Measurements from ENCODE around the gene NKAIN1.
"Not testable (repeated sequence)": the region's sequence is repeated elsewhere in the genome, so short reads cannot be mapped to it uniquely, and the experiment has no call there.

Gene NKAIN1

DNA sequence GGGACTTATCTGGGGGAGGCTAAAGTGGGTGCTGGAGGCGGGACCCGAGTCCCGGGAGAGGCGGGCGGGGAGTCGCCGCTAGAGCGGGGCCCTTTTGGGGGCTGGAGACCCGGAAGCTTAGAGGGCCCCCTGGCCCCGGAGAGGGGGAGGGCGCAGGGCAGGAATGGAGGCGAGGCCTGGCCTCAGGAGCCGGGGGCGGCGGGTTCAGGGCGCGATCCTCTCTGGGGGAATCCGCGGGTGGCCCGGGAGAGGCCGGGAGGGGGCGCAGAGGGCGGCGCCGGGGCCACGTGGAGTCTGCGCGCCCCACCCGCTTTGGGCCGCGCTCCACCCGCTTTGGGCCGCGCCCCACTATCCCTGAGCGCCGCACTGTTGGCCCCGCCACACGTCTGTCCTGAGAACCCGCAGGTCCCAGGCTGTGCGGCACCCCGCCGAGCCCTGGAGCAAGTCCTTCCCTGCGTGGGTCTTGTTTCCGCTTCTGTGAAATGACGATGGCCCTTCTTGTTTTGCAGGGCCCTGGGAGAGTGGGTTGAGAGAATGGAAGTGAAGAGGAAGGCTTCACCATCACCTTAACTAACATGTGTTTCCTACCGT, 84.4 kb downstream of the NKAIN1 start:
- DNase-seq (ENCODE audit: insufficient read length, low spot score) (peak; percentile 70), FAIRE-seq (no peak)

DNA sequence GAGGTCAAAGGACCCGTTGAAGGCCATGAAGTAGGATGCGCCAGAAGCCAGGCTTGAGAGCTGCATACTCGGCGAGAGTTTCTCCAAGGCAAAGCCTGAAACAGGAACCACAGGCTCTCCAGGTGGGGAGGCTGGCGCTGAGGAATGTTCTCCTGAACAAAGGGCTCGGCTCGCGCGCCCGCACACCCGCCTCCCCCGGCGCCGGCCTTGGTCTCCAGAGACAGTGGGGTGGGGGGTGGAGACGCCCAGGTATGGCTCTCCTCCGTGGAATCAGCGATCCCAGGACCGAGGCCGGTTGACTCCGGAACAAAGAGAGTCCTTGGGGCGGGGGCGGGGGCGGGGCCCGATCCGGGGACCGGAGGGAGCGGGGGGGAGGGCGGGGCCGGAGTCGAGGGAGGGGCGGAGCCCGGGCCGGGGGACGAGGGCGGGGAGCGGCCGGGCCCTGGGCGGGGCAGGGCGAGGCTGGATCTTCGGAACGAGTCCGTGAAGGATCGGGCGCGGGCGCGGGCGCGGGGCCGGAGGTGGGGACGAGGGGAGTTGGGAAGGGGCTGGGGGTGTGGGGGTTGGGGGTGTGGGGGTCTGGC, 85.0 kb downstream of the NKAIN1 start:
- FAIRE-seq: peak; percentile 33
- DNase-seq (ENCODE audit: insufficient read length, low spot score): peak; percentile 70

DNA sequence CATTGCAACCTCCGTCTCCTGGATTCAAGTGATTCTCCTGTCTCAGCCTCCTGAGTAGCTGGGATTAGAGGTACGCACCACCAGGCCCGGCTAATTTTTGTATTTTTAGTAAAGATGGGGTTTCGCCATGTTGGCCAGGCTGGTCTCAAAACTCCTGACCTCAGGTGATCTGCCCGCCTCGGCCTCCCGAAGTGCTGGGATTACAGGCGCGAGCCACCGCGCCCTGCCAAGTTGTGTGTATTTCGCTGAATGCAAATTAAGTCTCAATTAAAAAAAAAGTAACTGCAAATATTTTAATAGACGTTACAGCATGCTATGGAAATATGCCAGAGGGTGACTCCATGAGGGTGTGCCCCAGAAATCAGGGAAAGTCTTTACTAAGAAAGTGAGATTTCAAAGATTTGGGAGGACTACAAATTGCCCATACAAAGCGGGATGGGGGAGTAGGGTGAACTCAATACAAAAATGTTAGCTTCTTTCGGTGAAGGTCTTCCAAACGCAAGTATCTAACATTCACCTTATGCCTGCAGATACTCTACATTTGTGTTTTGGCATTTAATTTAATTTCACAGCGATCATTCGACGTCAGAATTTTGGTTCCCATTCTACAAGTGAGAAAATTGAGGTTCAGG, 85.6 kb downstream of the NKAIN1 start:
- FAIRE-seq (no peak), DNase-seq (ENCODE audit: insufficient read length, low spot score) (no peak)

DNA sequence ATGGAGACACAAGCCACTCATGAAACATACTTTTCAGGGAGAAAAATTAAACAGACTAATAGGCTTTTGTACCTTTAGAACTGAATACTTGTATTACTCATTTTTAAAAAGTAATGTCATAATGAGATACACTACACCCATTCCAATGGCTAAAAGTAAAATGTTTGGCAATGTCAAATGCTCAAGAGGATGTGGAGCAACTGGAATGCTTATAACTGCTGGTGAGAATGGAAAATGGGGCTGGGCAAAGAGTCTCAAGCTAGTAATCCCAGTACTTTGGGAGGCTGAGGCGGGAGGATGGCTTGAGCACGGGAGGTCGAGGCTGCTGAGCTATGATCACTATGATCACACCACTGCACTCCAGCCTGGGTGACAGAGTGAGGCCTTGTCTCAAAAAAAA, 86.3 kb downstream of the NKAIN1 start:
- DNase-seq (ENCODE audit: insufficient read length, low spot score) (no peak), FAIRE-seq (no peak)

DNA sequence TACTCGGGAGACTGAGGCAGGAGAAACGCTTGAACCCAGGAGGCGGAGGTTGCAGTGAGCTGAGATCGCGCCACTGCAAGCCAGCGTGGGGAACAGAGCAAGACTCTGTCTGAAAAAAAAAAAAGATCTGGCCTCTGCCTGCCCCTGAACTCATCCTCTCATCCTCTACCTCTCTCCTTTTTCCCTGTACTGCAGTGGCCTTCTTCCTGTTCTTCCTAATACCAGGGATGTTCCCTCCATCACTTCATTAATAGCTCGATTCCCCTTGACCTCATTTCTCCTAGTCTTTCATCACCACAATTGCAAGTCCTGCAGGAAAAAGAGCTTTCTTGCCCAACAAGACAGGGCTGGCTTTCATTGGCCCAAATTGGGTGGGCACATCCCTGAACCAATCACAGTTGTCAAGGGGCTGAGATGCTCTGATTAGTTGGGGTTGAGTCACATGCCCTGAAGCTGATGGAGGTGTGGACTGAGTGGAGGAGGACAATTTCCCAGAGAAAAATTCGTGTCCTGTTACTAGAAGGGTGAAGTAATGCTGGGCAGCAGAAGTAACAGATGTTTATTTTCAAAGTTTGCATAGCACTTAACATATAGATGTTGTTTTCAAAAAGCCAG, 87.4 kb downstream of the NKAIN1 start:
- DNase-seq (ENCODE audit: insufficient read length, low spot score) (peak; percentile 87), FAIRE-seq (peak; percentile 98)

DNA sequence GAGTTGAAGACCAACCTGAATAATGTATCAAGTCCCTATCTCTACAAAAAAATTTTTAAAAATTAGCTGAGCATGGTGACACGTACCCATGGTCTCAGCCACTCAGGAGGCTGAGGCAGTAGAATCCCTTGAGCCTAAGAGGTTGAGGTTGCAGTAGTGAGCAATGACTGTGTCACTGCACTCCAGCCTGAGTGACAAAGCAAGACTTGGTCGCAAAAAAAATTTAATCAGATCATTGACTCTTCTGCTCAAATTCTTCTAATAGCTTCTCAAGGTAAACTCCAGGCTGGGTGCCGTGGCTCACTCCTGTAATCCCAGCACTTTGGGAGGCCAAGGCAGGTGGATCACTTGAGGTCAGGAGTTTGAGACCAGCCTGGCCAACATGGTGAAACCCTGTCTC, 88.3 kb downstream of the NKAIN1 start:
- FAIRE-seq: no peak
- DNase-seq (ENCODE audit: insufficient read length, low spot score): no peak

DNA sequence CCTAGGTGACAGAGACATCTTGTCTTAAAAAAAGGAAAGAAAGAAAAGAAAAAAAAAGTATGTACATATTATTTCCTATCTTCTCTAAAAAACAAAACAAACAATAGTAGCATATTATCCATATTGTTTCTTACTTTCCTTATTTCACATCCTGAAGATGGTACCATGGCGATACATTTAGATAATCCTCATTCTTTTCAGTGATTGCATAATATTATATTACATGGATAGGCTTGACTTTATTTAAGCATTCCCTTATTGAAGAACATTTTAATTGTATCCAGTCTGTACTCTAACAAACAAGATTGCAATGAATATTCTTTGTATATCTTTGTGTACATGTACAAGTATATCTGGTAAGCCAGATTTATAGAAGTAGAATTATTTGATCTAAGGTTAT, 91.3 kb downstream of the NKAIN1 start:
- DNase-seq (ENCODE audit: insufficient read length, low spot score) (no peak), FAIRE-seq (no peak)

DNA sequence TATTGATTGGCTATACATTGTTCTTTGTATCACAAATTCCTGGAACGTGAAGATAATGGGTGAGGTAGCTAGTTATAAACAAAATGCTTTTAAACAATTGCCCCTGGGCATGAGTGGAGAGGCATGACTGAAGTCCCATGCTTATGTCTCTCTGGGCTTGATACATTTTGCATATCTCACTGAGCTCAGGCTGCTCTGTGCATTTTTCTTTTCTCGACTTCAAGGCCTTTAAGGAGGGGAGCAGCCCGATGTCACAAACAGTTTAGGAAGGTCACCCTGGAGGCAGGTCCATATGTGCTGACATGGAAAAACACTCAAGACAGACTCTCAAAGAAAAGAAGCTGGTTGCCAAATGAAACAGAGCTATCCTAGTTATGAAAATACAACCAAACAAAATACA, 94.0 kb downstream of the NKAIN1 start:
- DNase-seq (ENCODE audit: insufficient read length, low spot score) (no peak), FAIRE-seq (no peak)

DNA sequence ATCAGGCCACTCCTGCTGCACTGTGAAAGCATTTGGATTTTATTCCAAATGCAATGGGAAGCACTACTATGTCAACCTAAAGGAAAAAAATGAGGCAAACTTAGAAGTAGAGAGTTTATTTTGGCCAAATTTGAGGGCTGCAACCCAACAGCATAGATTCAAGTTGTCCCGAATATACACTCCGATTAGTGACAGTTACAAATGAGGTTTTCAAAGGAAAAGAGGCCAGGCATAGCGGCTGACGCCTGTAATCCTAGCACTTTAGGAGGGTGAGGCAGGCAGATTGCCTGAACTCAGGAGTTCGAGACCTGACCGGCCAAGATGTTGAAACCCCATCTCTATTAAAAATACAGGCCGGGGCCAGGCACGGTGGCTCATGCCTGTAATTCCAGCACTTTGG, 95.2 kb downstream of the NKAIN1 start:
- no peak for DNase-seq (ENCODE audit: insufficient read length, low spot score)
- no peak for FAIRE-seq

DNA sequence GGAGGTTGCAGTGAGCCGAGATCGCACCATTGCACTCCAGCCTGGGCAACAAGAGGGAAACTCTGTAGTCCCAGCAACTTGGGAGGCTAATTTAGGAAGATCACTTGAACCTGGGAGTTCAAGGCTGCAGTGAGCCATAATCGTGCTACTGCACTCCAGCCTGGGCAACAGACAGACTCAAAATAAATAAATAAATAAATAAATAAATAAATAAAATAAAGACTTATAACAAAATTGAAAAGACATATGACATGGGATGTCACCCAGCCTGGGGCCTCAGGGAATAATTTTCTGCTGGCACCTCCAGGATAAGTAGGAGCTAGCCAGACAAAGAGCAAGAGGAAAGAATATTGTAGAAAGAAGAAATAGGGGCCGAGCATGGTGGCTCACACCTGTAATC, 96.2 kb downstream of the NKAIN1 start:
- no peak for FAIRE-seq
- DNase-seq (ENCODE audit: insufficient read length, low spot score): no peak

DNA sequence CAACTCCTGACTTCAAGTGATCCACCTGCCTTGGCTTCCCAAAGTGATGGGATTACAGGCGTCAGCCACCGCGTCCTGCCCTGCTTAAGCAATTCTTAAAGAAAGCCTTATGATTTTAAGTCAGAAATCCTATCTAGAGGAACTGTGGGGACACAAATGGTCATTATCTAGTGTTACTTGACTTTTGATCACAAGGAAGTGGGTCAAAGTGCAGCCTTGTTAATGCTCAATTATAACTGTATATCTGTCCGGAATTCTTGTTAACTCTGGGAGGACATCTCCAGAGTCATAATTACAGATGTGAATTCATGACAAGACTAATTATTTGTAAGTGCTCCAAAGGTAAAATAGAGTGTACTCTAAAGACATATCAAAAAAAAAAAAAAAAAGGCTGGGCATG, 97.3 kb downstream of the NKAIN1 start:
- FAIRE-seq (no peak), DNase-seq (ENCODE audit: insufficient read length, low spot score) (no peak)

DNA sequence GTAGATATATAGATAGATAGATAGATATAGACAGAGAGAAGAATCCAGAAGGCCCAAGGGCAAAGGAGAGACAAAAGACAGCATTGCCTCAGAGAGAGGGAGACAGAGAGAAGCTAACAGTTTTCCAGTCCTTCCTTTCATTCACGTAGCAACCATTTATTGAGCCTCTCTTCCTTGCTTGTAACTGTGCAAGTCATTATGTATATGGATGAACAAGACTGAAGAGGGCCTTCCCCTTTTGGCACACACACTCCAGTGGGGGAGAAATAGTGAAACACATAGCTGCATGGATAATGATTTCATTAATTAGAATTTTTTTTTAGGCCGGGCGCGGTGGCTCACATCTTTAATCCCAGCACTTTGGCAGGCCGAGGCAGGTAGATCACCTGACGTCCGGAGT, 99.4 kb downstream of the NKAIN1 start:
- FAIRE-seq: no peak
- DNase-seq (ENCODE audit: insufficient read length, low spot score): no peak

DNA sequence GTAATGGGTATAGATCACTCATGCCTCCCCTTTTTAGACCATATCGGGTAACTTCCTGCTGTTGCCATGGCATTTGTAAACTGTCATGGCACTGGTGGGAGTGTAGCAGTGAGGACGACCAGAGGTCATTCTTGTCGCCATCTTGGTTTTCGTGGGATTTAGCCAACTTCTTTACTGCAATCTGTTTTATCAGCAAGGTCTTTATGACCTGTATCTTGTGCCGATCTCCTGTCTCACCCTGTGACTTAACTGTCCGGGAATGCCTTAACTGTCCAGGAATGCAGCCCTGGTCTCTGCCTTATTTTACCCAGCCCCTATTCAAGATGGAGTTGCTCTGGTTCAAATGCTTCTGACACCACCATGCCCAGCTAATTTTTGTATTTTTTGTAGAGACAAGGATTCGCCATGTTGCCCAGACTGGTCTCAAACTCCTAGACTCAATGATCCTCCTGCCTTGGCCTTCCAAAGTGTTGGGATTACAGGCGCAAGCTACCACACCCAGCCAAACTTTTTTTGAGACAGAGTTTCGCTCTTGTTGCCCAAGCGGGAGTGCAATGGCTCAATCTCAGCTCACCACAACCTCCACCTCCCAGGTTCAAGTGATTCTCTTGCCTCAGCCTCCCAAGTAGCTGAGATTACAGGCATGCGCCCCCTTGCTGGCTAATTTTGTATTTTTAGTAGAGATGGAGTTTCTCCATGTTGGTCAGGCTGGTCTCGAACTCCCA, 100.7 kb downstream of the NKAIN1 start:
- not testable (repeated sequence) for FAIRE-seq; DNase-seq (ENCODE audit: insufficient read length, low spot score)

DNA sequence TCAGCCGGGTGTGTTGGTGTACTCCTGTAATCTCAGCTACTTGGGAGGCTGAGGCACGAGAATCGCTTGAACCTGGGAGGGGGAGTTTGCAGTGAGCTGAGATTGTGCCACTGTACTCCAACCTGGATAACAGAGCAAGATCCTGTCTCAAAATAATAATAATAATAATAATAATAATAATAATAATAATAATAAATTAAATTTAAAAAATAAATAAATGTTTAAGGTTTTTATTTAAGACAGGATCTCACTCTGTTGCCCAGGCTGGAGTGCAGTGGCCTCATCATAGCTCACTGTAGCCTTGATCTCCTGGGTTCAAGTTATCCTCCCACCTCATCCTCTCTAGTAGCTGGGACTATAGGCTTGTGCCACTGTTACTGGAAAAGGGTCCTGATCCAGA, 101.8 kb downstream of the NKAIN1 start:
- DNase-seq (ENCODE audit: insufficient read length, low spot score); FAIRE-seq: not testable (repeated sequence)

DNA sequence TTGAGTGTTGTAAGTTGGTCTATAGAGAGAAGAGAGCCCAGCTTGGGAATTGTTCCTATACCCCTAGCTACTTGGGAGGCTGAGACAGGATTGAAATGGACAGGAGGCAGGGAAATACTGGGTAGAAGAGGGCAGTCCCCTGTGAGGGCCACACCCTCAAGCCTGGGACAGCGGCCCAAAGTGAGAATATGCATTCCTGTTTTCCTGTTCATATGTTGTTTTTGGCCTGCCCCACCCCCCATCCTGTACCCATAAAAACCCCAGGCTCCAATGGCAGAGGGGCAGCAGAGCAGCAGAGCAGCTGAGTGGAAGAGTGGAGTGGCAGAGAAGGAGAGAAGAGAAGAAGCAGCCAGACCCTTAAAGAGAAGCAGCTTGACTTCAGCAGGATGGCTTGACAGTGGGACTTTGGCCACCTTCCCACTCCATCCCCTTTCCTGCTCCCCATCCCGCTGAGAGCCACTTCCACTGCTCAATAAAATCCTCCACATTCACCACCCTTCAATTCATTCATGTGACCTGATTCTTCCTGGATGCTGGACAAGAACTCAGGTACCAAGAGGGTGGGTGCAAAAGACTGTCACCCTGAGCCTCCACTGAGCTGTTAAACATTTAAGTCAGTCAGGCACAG, 103.6 kb downstream of the NKAIN1 start:
- DNase-seq (ENCODE audit: insufficient read length, low spot score): no peak
- FAIRE-seq: no peak

DNA sequence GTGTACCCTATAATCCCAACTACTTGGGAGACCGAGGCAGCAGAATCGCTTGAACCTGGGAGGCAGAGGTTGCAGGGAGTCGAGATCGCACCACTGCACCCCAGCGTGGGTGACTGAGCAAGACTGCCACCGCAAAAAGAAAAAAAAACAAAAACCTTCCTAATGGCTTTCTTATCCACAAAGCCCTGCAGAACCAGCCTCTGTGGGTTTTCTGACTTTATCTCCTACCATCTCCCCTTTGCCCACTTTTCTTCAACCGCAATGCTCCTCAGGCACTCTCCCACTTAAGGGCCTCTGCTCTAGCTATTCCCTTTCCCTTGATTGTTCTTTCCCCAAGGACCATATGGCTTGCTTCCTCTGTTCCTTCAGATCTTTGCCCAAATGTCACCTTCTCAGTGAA, 106.3 kb downstream of the NKAIN1 start:
- FAIRE-seq: no peak
- no peak for DNase-seq (ENCODE audit: insufficient read length, low spot score)

Measured in HTR-8/SVneo (cell line).